Stimulated activated CD8-positive, alpha-beta memory T cell treated with anti-CD3 and anti-CD28 coated beads, Interleukin-2, amount 100 ng/mL, for 48 hours (primary cell): ENCODE data around the gene PCBD1.

ENCODE experiments used
- DNase-seq, 2 donors: peaks; one replicate each; pipeline ENCODE4 v3.0.0-alpha.2; 2020; ENCODE audit warnings: low read depth in 2 of 2

Gene PCBD1

DNA sequence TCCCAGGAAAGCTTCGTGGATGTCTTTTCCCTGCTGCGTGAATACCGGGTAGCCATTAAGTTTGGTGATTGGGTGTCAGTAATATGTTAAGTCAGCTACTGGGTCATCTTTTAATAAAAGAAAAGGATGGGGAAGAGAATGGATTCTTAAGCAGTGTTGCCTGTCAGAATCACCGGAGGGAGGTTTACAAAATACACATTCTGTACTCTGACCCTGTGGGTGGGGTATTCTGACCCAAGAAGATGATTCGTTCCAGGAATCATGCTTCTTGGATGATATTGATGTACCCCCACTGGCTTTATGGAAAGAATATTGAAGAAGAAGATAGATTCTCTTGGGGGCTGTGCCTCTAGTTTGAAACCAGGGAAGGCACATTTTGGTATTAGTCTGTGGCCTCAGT is 54.3 kb downstream of the PCBD1 start:
- no peak for DNase-seq

GRCh38 chr10:70833601-70834000 is 54.8 kb downstream of the PCBD1 start:
- DNase-seq, result no peak
